ENCODE measurements around the gene AEBP2.

DNA sequence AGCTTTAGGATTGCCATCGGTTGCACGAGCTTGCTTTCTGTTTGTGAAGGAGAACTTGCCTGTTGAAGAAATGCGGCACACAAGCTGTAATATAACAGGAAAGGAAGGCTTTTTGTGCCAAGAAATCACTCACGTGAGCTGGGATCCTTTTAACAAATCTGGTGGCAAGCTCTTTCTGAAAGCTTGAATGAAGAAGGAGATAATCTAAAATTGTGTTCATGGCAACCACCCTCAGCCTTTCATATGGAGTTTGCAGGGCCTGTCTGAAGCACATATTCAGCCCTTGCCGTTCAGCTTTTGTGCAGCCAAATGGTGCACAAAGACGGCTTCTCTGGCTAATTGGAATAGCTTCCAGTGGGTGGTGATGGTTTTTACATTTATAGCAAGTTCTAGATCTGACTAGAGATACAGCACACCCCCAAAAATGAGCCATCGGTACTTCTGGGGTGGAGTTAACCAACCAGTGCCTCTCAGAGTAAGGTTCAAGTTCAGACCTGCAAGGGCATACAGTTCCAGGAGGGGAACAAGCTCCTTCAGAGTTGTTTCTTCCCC, 107.4 kb downstream of the AEBP2 start:
- TF ChIP-seq CTCF (conservative IDR thresholded peaks at IDR 0.05) (no peak), ZFX (IDR thresholded peaks at IDR 0.05) (no peak)
